BE2C (cell line): ENCODE results near the gene VRK2.

Experiments used
- DNase-seq: peaks from one replicate; pipeline ENCODE4 v3.0.0-alpha.2; 2020
- H3K27me3 ChIP-seq: fragments of 250-450 bp; sonication (Bioruptor Pico); 2 replicates; pipeline ENCODE4 v1.5.1; 2020; ENCODE audit warnings: mild to moderate bottlenecking
- H3K36me3 ChIP-seq: fragments of 250-450 bp; sonication (Bioruptor Pico); 2 replicates; pipeline ENCODE4 v1.5.1; 2020; ENCODE audit warnings: mild to moderate bottlenecking
- H3K4me1 ChIP-seq: fragments of 250-450 bp; sonication (Bioruptor Pico); 2 replicates; pipeline ENCODE4 v1.5.1; 2020
- H3K4me3 ChIP-seq: 2 replicates; pipeline ENCODE4 v1.5.1; 2011; ENCODE audit warnings: low read depth, low read length
- H3K9me3 ChIP-seq: fragments of 250-450 bp; sonication (Bioruptor Pico); 2 replicates; pipeline ENCODE4 v1.5.1; 2020
- CTCF ChIP-seq: IDR thresholded peaks from 2 replicates; pipeline ENCODE4 v1.5.1; 2012; ENCODE audit warnings: mild to moderate bottlenecking, low read depth, low read length

The VRK2 gene

GRCh38 chr2:58025150-58025933 lies 21.3 kb upstream of the VRK2 start:
- DNase-seq, result no peak
- Histone ChIP-seq H3K27me3 (no peaks in the 10 kb centered on the region), H3K9me3 (no peaks in the 10 kb centered on the region), H3K4me3 (no peak overlapping the region), H3K36me3 (no peaks in the 10 kb centered on the region), H3K4me1 (no peaks in the 10 kb centered on the region)
- no peak for TF ChIP-seq CTCF

GRCh38 chr2:58027029-58027428 lies 19.6 kb upstream of the VRK2 start:
- no peaks in the 10 kb centered on the region for H3K4me1 ChIP-seq
- no peaks in the 10 kb centered on the region for H3K27me3 ChIP-seq
- H3K36me3 ChIP-seq, result no peaks in the 10 kb centered on the region
- DNase-seq, result no peak
- TF ChIP-seq CTCF, result no peak
- H3K9me3 ChIP-seq, result no peaks in the 10 kb centered on the region
- no peak overlapping the region for H3K4me3 ChIP-seq

GRCh38 chr2:58030771-58031170 lies 15.8 kb upstream of the VRK2 start:
- Histone ChIP-seq H3K4me1 (no peaks in the 10 kb centered on the region), H3K9me3 (no peaks in the 10 kb centered on the region), H3K36me3 (no peaks in the 10 kb centered on the region), H3K27me3 (no peaks in the 10 kb centered on the region), H3K4me3 (no peak overlapping the region)
- no peak for TF ChIP-seq CTCF
- no peak for DNase-seq

GRCh38 chr2:58032016-58032763 lies 14.4 kb upstream of the VRK2 start:
- Histone ChIP-seq H3K4me1 (no peaks in the 10 kb centered on the region), H3K27me3 (no peaks in the 10 kb centered on the region), H3K4me3 (no peak overlapping the region), H3K36me3 (no peaks in the 10 kb centered on the region), H3K9me3 (no peaks in the 10 kb centered on the region)
- TF ChIP-seq CTCF, result no peak
- no peak for DNase-seq

- Histone ChIP-seq H3K4me3 (no peak overlapping the region), H3K36me3 (no peaks in the 10 kb centered on the region), H3K4me1 (no peaks in the 10 kb centered on the region), H3K9me3 (no peaks in the 10 kb centered on the region), H3K27me3 (no peaks in the 10 kb centered on the region)
- TF ChIP-seq CTCF, result no peak
- DNase-seq, result no peak
Observed at GRCh38 chr2:58032764-58033080, 13.9 kb upstream of the VRK2 start.

GRCh38 chr2:58033530-58033929 lies 13.1 kb upstream of the VRK2 start:
- Histone ChIP-seq H3K9me3 (no peaks in the 10 kb centered on the region), H3K4me3 (no peak overlapping the region), H3K36me3 (no peaks in the 10 kb centered on the region), H3K4me1 (no peaks in the 10 kb centered on the region), H3K27me3 (no peaks in the 10 kb centered on the region)
- no peak for DNase-seq
- no peak for TF ChIP-seq CTCF
